Measurements from ENCODE around the gene CEACAM19. TPM values are rescaled to one million over a fixed set of nuclear protein-coding genes. Genes with fewer than 3 reads are reported as not detected.
"Not testable (repeated sequence)": the region's sequence is repeated elsewhere in the genome, so short reads cannot be mapped to it uniquely, and the experiment has no call there.

Gene CEACAM19
- total RNA-seq, 4 donors from 2014 or later, result 5.7 to 11.7 (median 8.4) TPM

DNA sequence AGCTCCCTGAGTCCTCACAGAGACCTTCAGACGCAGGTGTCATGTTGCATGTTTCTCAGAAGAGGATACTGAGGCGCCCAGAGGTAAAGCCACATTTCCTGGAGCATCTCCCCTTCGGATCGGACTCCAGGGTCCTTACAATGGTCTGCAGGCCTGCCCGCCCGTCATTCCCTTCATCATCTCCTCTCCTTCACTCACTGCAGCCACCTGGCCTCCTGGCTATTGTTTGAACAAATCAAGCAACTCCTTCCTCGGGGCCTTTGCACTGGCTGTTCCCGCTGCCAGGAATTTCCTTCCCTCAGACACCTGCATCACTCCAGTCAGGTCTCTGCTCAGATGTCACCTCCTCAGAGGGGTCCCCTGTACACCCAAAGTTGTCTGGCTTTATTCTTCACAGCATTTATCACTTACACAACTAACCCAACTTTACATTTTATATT is 48.0 kb downstream of the CEACAM19 start:
- 79% methylated on average over 8 of the region's 8 CpGs for WGBS
- no peaks in the 10 kb centered on the region for H3K9me3 ChIP-seq
- peaks cover 31% of the 10 kb centered on the region for H3K4me1 ChIP-seq
- no peaks in the 10 kb centered on the region for H3K36me3 ChIP-seq
- H3K27ac ChIP-seq, result no peak overlapping the region
- no peak overlapping the region for H3K4me3 ChIP-seq
- no peaks in the 10 kb centered on the region for H3K27me3 ChIP-seq
- TF ChIP-seq POLR2AphosphoS5 (IDR thresholded peaks at IDR 0.05) (no peak), POLR2A (IDR thresholded peaks at IDR 0.05) (no peak), EP300 (IDR thresholded peaks at IDR 0.05) (no peak)
- TF ChIP-seq, protein P1, sequence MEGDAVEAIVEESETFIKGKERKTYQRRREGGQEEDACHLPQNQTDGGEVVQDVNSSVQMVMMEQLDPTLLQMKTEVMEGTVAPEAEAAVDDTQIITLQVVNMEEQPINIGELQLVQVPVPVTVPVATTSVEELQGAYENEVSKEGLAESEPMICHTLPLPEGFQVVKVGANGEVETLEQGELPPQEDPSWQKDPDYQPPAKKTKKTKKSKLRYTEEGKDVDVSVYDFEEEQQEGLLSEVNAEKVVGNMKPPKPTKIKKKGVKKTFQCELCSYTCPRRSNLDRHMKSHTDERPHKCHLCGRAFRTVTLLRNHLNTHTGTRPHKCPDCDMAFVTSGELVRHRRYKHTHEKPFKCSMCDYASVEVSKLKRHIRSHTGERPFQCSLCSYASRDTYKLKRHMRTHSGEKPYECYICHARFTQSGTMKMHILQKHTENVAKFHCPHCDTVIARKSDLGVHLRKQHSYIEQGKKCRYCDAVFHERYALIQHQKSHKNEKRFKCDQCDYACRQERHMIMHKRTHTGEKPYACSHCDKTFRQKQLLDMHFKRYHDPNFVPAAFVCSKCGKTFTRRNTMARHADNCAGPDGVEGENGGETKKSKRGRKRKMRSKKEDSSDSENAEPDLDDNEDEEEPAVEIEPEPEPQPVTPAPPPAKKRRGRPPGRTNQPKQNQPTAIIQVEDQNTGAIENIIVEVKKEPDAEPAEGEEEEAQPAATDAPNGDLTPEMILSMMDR (IDR thresholded peaks at IDR 0.05), result no peak
- DNase-seq (ENCODE audit: low spot score in 2 of 2), result no peak

DNA sequence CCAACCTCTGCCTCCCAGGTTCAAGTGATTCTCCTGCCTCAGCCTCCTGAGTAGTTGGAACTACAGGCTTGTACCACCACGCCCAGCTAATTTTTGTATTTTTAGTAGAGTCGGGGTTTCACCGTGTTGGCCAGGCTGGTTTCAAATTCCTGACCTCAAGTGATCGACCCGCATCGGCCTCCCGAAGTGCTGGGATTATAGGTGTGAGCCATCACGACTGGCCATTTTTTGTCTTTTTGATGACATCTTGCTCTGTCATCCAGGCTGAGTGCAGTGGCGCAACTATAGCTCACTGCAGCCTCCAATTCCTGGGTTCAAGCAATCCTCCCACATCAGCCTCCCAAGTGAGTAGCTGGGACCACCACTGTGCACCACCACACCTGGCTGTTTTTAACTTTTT is 49.1 kb downstream of the CEACAM19 start:
- H3K9me3 ChIP-seq; H3K27ac ChIP-seq; DNase-seq (ENCODE audit: low spot score in 2 of 2); H3K36me3 ChIP-seq; H3K27me3 ChIP-seq; H3K4me3 ChIP-seq: not testable (repeated sequence)
- 93% methylated on average over 9 of the region's 9 CpGs for WGBS
- peaks cover 42% of the 10 kb centered on the region for H3K4me1 ChIP-seq

DNA sequence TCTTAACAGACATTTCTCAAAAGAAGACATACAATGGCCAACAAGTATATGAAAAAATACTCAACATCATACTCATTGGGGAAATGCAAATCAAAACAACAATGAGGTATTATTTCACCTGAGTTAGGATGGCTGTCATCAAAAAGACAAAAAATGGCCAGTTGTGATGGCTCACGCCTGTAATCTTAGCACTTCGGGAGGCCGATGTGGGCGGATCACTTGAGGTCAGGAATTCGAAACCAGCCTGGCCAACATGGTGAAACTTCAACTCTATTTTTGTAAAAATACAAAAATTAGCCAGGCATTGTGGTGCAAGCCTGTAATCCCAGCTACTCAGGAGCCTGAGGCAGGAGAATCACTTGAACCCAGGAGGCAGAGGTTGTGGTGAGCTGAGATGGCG is 49.7 kb downstream of the CEACAM19 start:
- Histone ChIP-seq H3K4me1 (peaks cover 45% of the 10 kb centered on the region), H3K9me3 (no peaks in the 10 kb centered on the region), H3K4me3 (no peak overlapping the region), H3K27me3 (no peaks in the 10 kb centered on the region), H3K36me3 (no peaks in the 10 kb centered on the region), H3K27ac (no peak overlapping the region)
- no peak for DNase-seq (ENCODE audit: low spot score in 2 of 2)
- WGBS, result 70% methylated on average over 6 of the region's 6 CpGs
- TF ChIP-seq POLR2AphosphoS5 (IDR thresholded peaks at IDR 0.05) (no peak), POLR2A (IDR thresholded peaks at IDR 0.05) (no peak), EP300 (IDR thresholded peaks at IDR 0.05) (no peak)
- TF ChIP-seq, protein P1 (IDR thresholded peaks at IDR 0.05), result no peak

DNA sequence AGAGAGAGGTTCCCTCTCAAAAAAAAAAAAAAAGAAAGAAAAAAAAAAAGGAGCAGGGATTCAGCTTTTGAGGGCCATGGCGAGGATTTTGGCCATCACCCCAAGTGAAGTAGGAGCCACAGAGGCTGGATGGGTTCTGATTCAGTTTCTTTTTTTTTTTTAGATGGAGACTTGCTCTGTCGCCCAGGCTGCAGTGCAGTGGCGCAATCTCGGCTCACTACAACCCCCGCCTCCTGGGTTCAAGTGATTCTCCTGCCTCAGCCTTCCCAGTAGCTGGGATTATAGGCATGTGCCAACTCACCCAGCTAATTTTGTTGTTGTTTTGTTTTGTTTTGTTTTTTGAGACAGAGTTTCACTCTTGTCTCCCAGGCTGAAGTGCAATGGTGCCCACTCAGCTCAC is 50.1 kb downstream of the CEACAM19 start:
- H3K4me1 ChIP-seq, result peaks cover 45% of the 10 kb centered on the region
- not testable (repeated sequence) for H3K27ac ChIP-seq; DNase-seq (ENCODE audit: low spot score in 2 of 2); H3K36me3 ChIP-seq; H3K4me3 ChIP-seq; H3K27me3 ChIP-seq; H3K9me3 ChIP-seq
- WGBS, result 74% methylated on average over 5 of the region's 5 CpGs

DNA sequence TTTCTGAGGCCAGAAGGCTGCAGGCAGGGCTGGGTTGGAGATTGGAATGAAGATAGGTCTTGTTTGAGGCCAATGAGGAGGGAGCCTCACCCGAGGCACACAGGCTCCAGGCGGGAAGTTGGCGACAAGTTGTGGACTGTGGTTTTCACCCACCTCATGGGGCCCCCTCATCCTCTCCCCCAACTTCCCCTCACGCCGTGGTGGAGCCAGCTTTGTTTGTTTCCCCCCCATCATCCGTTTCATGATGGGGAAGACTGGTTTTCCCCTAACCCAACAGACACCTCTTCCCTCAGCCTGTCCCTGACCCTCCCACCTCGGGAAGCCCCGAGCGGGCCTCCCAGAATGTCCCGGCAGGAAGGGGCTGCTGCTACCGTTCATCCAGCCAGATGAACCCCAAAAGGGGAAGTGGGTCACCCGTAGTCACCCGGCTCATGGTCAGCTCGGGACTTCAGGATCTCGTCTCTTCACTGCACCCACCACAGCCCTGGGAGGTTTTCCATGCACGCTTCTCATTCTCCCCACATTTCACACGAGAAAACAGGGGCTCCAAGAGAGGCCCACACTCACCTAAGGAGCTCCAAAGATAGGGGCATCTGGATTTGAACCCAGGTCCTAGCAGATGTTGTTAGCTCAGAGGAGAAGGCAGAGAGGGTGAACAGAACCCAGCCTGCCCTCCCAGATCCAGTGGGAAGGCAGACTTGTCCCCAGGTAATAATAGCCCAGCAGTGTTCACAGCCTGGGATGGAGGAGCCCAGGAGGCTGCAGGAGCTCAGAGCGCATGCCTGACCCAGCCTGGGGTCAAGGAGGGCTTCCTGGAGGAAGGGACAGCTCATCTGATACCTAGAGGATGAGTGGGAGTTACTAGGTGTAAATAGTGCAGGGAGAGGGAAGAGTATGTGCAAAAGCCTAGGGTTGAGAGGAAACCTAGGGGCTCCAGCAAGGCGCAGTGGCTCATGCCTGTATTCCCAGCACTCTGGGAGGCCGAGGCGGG is 51.1 kb downstream of the CEACAM19 start:
- 37% methylated on average over 18 of the region's 21 CpGs for WGBS
- DNase-seq (ENCODE audit: low spot score in 2 of 2), result no peak
- peaks cover 45% of the 10 kb centered on the region for H3K4me1 ChIP-seq

More for the DNA sequence above, 51.1 kb downstream of the CEACAM19 start:
- Histone ChIP-seq H3K9me3 (no peaks in the 10 kb centered on the region), H3K4me3 (no peak overlapping the region), H3K27ac (no peak overlapping the region), H3K27me3 (no peaks in the 10 kb centered on the region), H3K36me3 (no peaks in the 10 kb centered on the region)
- TF ChIP-seq, protein P1 (IDR thresholded peaks at IDR 0.05), result no peak
- TF ChIP-seq EP300 (IDR thresholded peaks at IDR 0.05) (no peak), POLR2AphosphoS5 (IDR thresholded peaks at IDR 0.05) (no peak), POLR2A (IDR thresholded peaks at IDR 0.05) (no peak)

Data from suprapubic skin (tissue), 4 donors.